Keratinocyte (primary cell): ENCODE data around the gene COMT. TPM values are rescaled to one million over a fixed set of nuclear protein-coding genes. Genes with fewer than 3 reads are reported as not detected.

Experiments used
- DNase-seq: peaks from one replicate; pipeline ENCODE4 v3.0.0-alpha.2; 2011; ENCODE audit warnings: low read depth, missing footprints, low spot score
- FAIRE-seq: peaks from 2 replicates; lab custom pipeline; 2011; peaks lifted over from hg19 to GRCh38; lab: Jason Lieb, UNC
- H2AFZ ChIP-seq: 2 replicates; pipeline ENCODE4 v1.6.0; 2012; ENCODE audit warnings: low read length, control low read depth, inconsistent platforms; ENCODE audit not compliant: control insufficient read depth
- H3K27ac ChIP-seq: 2 replicates; pipeline ENCODE4 v1.5.1; 2011; ENCODE audit warnings: low read length; ENCODE audit not compliant: control insufficient read depth, insufficient read depth
- H3K27me3 ChIP-seq: 3 replicates; pipeline ENCODE4 v1.6.0; 2011; ENCODE audit warnings: low read length; ENCODE audit not compliant: control insufficient read depth, insufficient read depth; ENCODE audit errors: extremely low read depth
- H3K36me3 ChIP-seq, 2 experiments: 2 replicates in 1 of 2; 3 replicates in 1 of 2; pipeline ENCODE4 v1.5.1; 2011; ENCODE audit warnings: low read length in 2 of 2, mild to moderate bottlenecking in 1 of 2; ENCODE audit not compliant: control insufficient read depth in 2 of 2, insufficient read depth in 2 of 2; ENCODE audit errors: extremely low read depth in 1 of 2
- H3K4me1 ChIP-seq: 3 replicates; pipeline ENCODE4 v1.5.1; 2011; ENCODE audit warnings: low read length; ENCODE audit not compliant: control insufficient read depth, insufficient read depth; ENCODE audit errors: extremely low read depth
- H3K4me2 ChIP-seq: 3 replicates; pipeline ENCODE4 v1.6.0; 2011; ENCODE audit warnings: low read depth, low read length; ENCODE audit not compliant: control insufficient read depth, insufficient read depth; ENCODE audit errors: extremely low read depth
- H3K4me3 ChIP-seq, 3 experiments: fragments of 200-600 bp in 1 of 3; sonication (generic) in 1 of 3; 2 replicates in 2 of 3; 3 replicates in 1 of 3; pipeline ENCODE4 v1.5.1; 2011 to 2016; ENCODE audit warnings: low read length in 3 of 3, mild to moderate bottlenecking in 3 of 3, control low read depth in 2 of 3, inconsistent platforms in 1 of 3, low read depth in 1 of 3, mixed read lengths in 1 of 3, mixed run types in 1 of 3, moderate library complexity in 1 of 3; ENCODE audit not compliant: control insufficient read depth in 2 of 3, insufficient read depth in 2 of 3; ENCODE audit errors: extremely low read depth in 1 of 3
- H3K79me2 ChIP-seq: 2 replicates; pipeline ENCODE4 v1.6.0; 2012; ENCODE audit warnings: low read length; ENCODE audit not compliant: control insufficient read depth, insufficient read depth
- H3K9ac ChIP-seq: 3 replicates; pipeline ENCODE4 v1.6.0; 2011; ENCODE audit warnings: low read length; ENCODE audit not compliant: control insufficient read depth, insufficient read depth; ENCODE audit errors: extremely low read depth
- H3K9me1 ChIP-seq: 3 replicates; pipeline ENCODE4 v1.6.0; 2011; ENCODE audit warnings: low read length; ENCODE audit not compliant: control insufficient read depth, insufficient read depth; ENCODE audit errors: extremely low read depth
- H3K9me3 ChIP-seq: 2 replicates; pipeline ENCODE4 v1.5.1; 2012; ENCODE audit warnings: low read depth, low read length; ENCODE audit not compliant: control insufficient read depth
- H4K20me1 ChIP-seq: 3 replicates; pipeline ENCODE4 v1.6.0; 2011; ENCODE audit warnings: low read length; ENCODE audit not compliant: control insufficient read depth, insufficient read depth; ENCODE audit errors: extremely low read depth
- CTCF ChIP-seq, 3 experiments: IDR thresholded peaks in 1 of 3; conservative IDR thresholded peaks in 1 of 3; optimal IDR thresholded peaks in 1 of 3; 2 replicates in 2 of 3; 3 replicates in 1 of 3; pipeline versions ENCODE3 to v1.5.1; 2011; ENCODE audit warnings: low read length in 3 of 3, mild to moderate bottlenecking in 3 of 3, moderate library complexity in 2 of 3, control low read depth in 1 of 3, inconsistent platforms in 1 of 3; ENCODE audit not compliant: insufficient read depth in 2 of 3; ENCODE audit errors: extremely low read depth in 1 of 3
- EZH2 ChIP-seq: IDR thresholded peaks from one replicate; pipeline ENCODE4 v1.6.1; 2012; ENCODE audit warnings: inconsistent platforms, mild to moderate bottlenecking, low read length, moderate library complexity
- dilution Hi-C: fragments of 300-500 bp; cut with MboI; formaldehyde crosslinking; loops from one replicate; pipeline ENCODE4 v1.7.0; 2020; ENCODE audit warnings: low sequenced_read_pairs; ENCODE audit not compliant: extremely low pct_ligation_motif_present
- polyA plus RNA-seq, 5 experiments: library from polyadenylated mRNA; depleted of rRNA in 3 of 5; stranded (reverse) in 3 of 5; stranded (forward) in 1 of 5; unstranded in 1 of 5; fragments of >200 nt; gene quantifications; 1 replicate in 1 of 5; 2 replicates in 3 of 5; 3 replicates in 1 of 5; pipeline versions ENCODE4 v1.2.1 to v1.2.3, GENCODE V29; 2011 to 2012; ENCODE audit warnings: missing spikeins in 2 of 5, low read depth in 1 of 5, low replicate concordance in 1 of 5

COMT gene
- polyA plus RNA-seq, 1 donor (not counting 4 experiments of a cell fraction or from before 2014, with no cell fraction given) = 139 TPM

GRCh38 chr22:20018001-20018400, 76.4 kb downstream of the COMT start:
- Histone ChIP-seq H2AFZ (no peak overlapping the region), H3K27ac (no peak overlapping the region), H3K9me3 (no peaks in the 10 kb centered on the region), H3K79me2 (peaks cover 18% of the 10 kb centered on the region), H3K27me3 (peaks cover 12% of the 10 kb centered on the region), H3K9ac (no peak overlapping the region), H3K4me3 (no peak overlapping the region), H3K4me1 (peaks cover 19% of the 10 kb centered on the region), H3K9me1 (peaks cover 2% of the 10 kb centered on the region), H3K4me2 (no peak overlapping the region), H4K20me1 (no peaks in the 10 kb centered on the region), H3K36me3 (peaks cover 0 to 3% of the 10 kb centered on the region in 2 experiments)
- FAIRE-seq (no peak), DNase-seq (no peak)
- TF ChIP-seq CTCF (optimal IDR thresholded peaks at IDR 0.05 in 1 of 3, IDR thresholded peaks at IDR 0.05 in 1 of 3, conservative IDR thresholded peaks at IDR 0.05 in 1 of 3; ENCODE audit: extremely low read depth in 1 of 3, insufficient read depth in 2 of 3, low read length in 3 of 3) (no peak), EZH2 (no peak)
- dilution Hi-C loops = no loop called here

Other genes with a start within 250 kb of the COMT start
- gene SEPTIN5, start 227.3 kb upstream of the COMT start, polyA plus RNA-seq = 2.2 to 4.9 TPM (median 4.2 TPM) in 3 replicates
- gene GP1BB, start 218.2 kb upstream of the COMT start, polyA plus RNA-seq = 0.05 to 0.23 TPM in 2 of 3 replicates, not detected in the other
- gene TBX1, start 181.0 kb upstream of the COMT start, polyA plus RNA-seq = 0.10 TPM in 1 of 3 replicates, not detected in the others
- gene GNB1L, start 86.9 kb upstream of the COMT start, polyA plus RNA-seq = 2.0 to 4.1 TPM (median 2.4 TPM) in 3 replicates
- gene RTL10, start 86.9 kb upstream of the COMT start, polyA plus RNA-seq = 12.9 to 23.4 TPM (median 18.2 TPM) in 3 replicates
- gene TXNRD2, start within 50 bp of the COMT start, polyA plus RNA-seq = 12.9 to 18.6 TPM (median 16.0 TPM) in 3 replicates
- gene ARVCF, start 75.1 kb downstream of the COMT start, polyA plus RNA-seq = 5.3 to 8.4 TPM (median 5.7 TPM) in 3 replicates
- 20.1 to 30.7 TPM (median 28.1 TPM) in 3 replicates for gene TANGO2, start 79.3 kb downstream of the COMT start, polyA plus RNA-seq
- 14.3 to 24.3 TPM (median 17.2 TPM) in 3 replicates for gene DGCR8, start 138.5 kb downstream of the COMT start, polyA plus RNA-seq
- 141 to 278 TPM (median 193 TPM) in 3 replicates for gene RANBP1, start 174.3 kb downstream of the COMT start, polyA plus RNA-seq
- gene TRMT2A, start 175.5 kb downstream of the COMT start, polyA plus RNA-seq = 18.3 to 53.7 TPM (median 20.6 TPM) in 3 replicates
- 16.0 to 44.5 TPM (median 25.4 TPM) in 3 replicates for gene ZDHHC8, start 190.0 kb downstream of the COMT start, polyA plus RNA-seq
- gene CCDC188, start 209.3 kb downstream of the COMT start, polyA plus RNA-seq = not detected in 3 replicates